K562 (cell line): Measurements from ENCODE around the gene IFT27. TPM values are rescaled to one million over a fixed set of nuclear protein-coding genes. Genes with fewer than 3 reads are reported as not detected.

Experiments used
- ATAC-seq: fragments of 200-7000 bp; cut with Tn5 transposase; 3 replicates; pipeline ENCODE4 v1.9.1; 2020; ENCODE audit warnings: moderate library complexity
- BruUV-seq: library from RNA; stranded (reverse); fragments of 400-500 nt; replicated peaks from 2 replicates; lab custom pipeline; 2021; lab: Mats Ljungman, UMichigan
- CTCF ChIA-PET: fragments of 300-600 bp; formaldehyde crosslinking; extraction: SDS; loops from one replicate; lab custom pipeline; 2021; ENCODE audit warnings: low intra/inter-chr PET ratio; lab: Yijun Ruan, JAX
- POLR2A ChIA-PET: fragments of 300-600, 350-650 bp; sonication (Branson Sonifier 250); formaldehyde crosslinking; extraction: SDS; loops from one replicate; lab custom pipeline; 2021; ENCODE audit warnings: antibody characterized with exemption, inconsistent platforms; lab: Yijun Ruan, JAX
- DNase-seq, 4 experiments: peaks; one replicate each; pipeline versions ENCODE4 v3.0.0 to v3.0.0-alpha.2; 2011 to 2018; ENCODE audit warnings: low spot score in 3 of 4, mixed read lengths in 3 of 4; ENCODE audit errors: extremely low read depth in 1 of 4
- FAIRE-seq: peaks from 2 replicates; lab custom pipeline; 2011; peaks lifted over from hg19 to GRCh38; lab: Jason Lieb, UNC
- H2AFZ ChIP-seq: 2 replicates; pipeline ENCODE4 v1.6.0; 2011; ENCODE audit warnings: low read depth, low read length, control low read depth, inconsistent platforms
- H3K27ac ChIP-seq: fragments of 200-600 bp; 3 replicates; pipeline ENCODE4 v1.8.0; 2011; ENCODE audit warnings: low read depth, mild to moderate bottlenecking, control low read depth, inconsistent platforms, low read length, moderate library complexity, mixed read lengths; ENCODE audit errors: extremely low read depth
- H3K27me3 ChIP-seq, 2 experiments: fragments of 300-600 bp in 1 of 2; 2 replicates in 1 of 2; 3 replicates in 1 of 2; pipeline versions ENCODE4 v1.6.0 to v1.8.0; 2011; ENCODE audit warnings: inconsistent platforms in 2 of 2, low read length in 2 of 2, mild to moderate bottlenecking in 1 of 2, mixed read lengths in 1 of 2, moderate library complexity in 1 of 2; ENCODE audit not compliant: control insufficient read depth in 2 of 2, insufficient read depth in 2 of 2
- H3K36me3 ChIP-seq: fragments of 300-600 bp; 3 replicates; pipeline ENCODE4 v1.8.0; 2011; ENCODE audit warnings: mild to moderate bottlenecking, low read length, inconsistent platforms; ENCODE audit not compliant: control insufficient read depth, insufficient read depth
- H3K4me1 ChIP-seq, 2 experiments: fragments of 200-600 bp in 1 of 2; replicated peaks in 1 of 2; 2 replicates in 1 of 2; 3 replicates in 1 of 2; pipeline versions ENCODE4 v1.5.1 to v1.8.0; 2011; ENCODE audit warnings: inconsistent platforms in 2 of 2, low read length in 2 of 2, mild to moderate bottlenecking in 1 of 2, mixed read lengths in 1 of 2, moderate library complexity in 1 of 2; ENCODE audit not compliant: control insufficient read depth in 2 of 2, insufficient read depth in 2 of 2
- H3K4me2 ChIP-seq: 2 replicates; pipeline ENCODE4 v1.6.1; 2011; ENCODE audit warnings: low read length, control low read depth, inconsistent platforms, mixed read lengths; ENCODE audit not compliant: insufficient read depth
- H3K4me3 ChIP-seq: fragments of 200-600 bp; sonication (generic), shearing (Covaris generic); 2 replicates; pipeline ENCODE4 v1.5.1; 2016; ENCODE audit warnings: control low read depth, inconsistent platforms
- H3K79me2 ChIP-seq: fragments of 200-600 bp; 3 replicates; pipeline ENCODE4 v1.8.0; 2011; ENCODE audit warnings: low read length, inconsistent platforms; ENCODE audit not compliant: control insufficient read depth, insufficient read depth
- H3K9ac ChIP-seq, 2 experiments: 2 replicates each; pipeline versions ENCODE4 v1.6.0 to v1.6.1; 2011; ENCODE audit warnings: low read depth in 2 of 2, low read length in 2 of 2, control low read depth in 1 of 2, inconsistent platforms in 1 of 2, mild to moderate bottlenecking in 1 of 2, mixed read lengths in 1 of 2; ENCODE audit not compliant: insufficient read depth in 1 of 2
- H3K9me1 ChIP-seq: one replicate; pipeline ENCODE4 v1.6.0; 2011; ENCODE audit warnings: inconsistent platforms, mild to moderate bottlenecking, low read length, moderate library complexity; ENCODE audit not compliant: control insufficient read depth, insufficient read depth
- H3K9me3 ChIP-seq: replicated peaks from 2 replicates; pipeline ENCODE4 v1.5.1; 2011; ENCODE audit warnings: low read depth, low read length, inconsistent platforms; ENCODE audit not compliant: control insufficient read depth, insufficient read depth
- H4K20me1 ChIP-seq: replicated peaks from 2 replicates; pipeline ENCODE4 v1.6.1; 2011; ENCODE audit warnings: low read length, inconsistent platforms, mixed read lengths; ENCODE audit not compliant: control insufficient read depth, insufficient read depth
- CBFA2T3 ChIP-seq: fragments of 450-650 bp; IDR thresholded peaks from 2 replicates; pipeline ENCODE4 v1.6.1; 2017
- EGR1 ChIP-seq: fragments of 450-650 bp; conservative IDR thresholded peaks from 2 replicates; pipeline ENCODE4 v1.6.1; 2017; ENCODE audit warnings: mild to moderate bottlenecking
- ELK1 ChIP-seq: sonication (generic); formaldehyde crosslinking; IDR thresholded peaks from 2 replicates; pipeline ENCODE4 v1.8.1; 2022; ENCODE audit warnings: missing genetic modification reagents
- KLF10 ChIP-seq: fragments of 250-450 bp; sonication (Bioruptor Pico); IDR thresholded peaks from 2 replicates; pipeline ENCODE4 v1.6.1; 2021; ENCODE audit warnings: matching md5 sums
- MAFF ChIP-seq: IDR thresholded peaks from 2 replicates; pipeline ENCODE4 v1.6.1; 2012; ENCODE audit warnings: low read length, improper control_type of control experiment
- OTX1 ChIP-seq: fragments of 450-650 bp; formaldehyde crosslinking; IDR thresholded peaks from 2 replicates; pipeline ENCODE4 v1.4.0; 2022; ENCODE audit warnings: mild to moderate bottlenecking
- RBFOX2 ChIP-seq: fragments of 200-400 bp; formaldehyde crosslinking; IDR thresholded peaks from 2 replicates; pipeline ENCODE4 v1.6.1; 2017; ENCODE audit warnings: low read depth, mild to moderate bottlenecking, low read length, moderate library complexity
- RBM14 ChIP-seq: fragments of 200-400 bp; formaldehyde crosslinking; IDR thresholded peaks from 2 replicates; pipeline ENCODE4 v1.6.1; 2018; ENCODE audit warnings: low read depth, mild to moderate bottlenecking, low read length, moderate library complexity, borderline replicate concordance; ENCODE audit not compliant: insufficient read depth
- RERE ChIP-seq: sonication (generic); formaldehyde crosslinking; IDR thresholded peaks from 2 replicates; pipeline ENCODE4 v1.8.0; 2023; ENCODE audit warnings: missing genetic modification reagents, mild to moderate bottlenecking, borderline replicate concordance
- SLC30A9 ChIP-seq: fragments of 250-450 bp; sonication (Bioruptor Pico); IDR thresholded peaks from 2 replicates; pipeline ENCODE4 v1.8.0; 2022; ENCODE audit warnings: mild to moderate bottlenecking, moderate library complexity
- TEAD1 ChIP-seq, 2 experiments: fragments of 450-650 bp in 1 of 2; sonication (generic) in 1 of 2; formaldehyde crosslinking; IDR thresholded peaks; 2 replicates each; pipeline versions ENCODE4 v1.4.0 to v1.8.0; 2020 to 2022; ENCODE audit warnings: mild to moderate bottlenecking in 2 of 2, missing genetic modification reagents in 1 of 2
- THRAP3 ChIP-seq: fragments of 450-650 bp; IDR thresholded peaks from 2 replicates; pipeline ENCODE4 v1.6.1; 2016; ENCODE audit warnings: mild to moderate bottlenecking, inconsistent platforms, borderline replicate concordance
- ZNF76 ChIP-seq: fragments of 250-450 bp; sonication (Bioruptor Pico); IDR thresholded peaks from 2 replicates; pipeline ENCODE4 v1.4.0; 2020; ENCODE audit warnings: mild to moderate bottlenecking, moderate library complexity, borderline replicate concordance
- WGBS: fragments of 100-300 bp; shearing (Covaris generic); methylation state at CpG from one replicate; pipeline ENCODE4 v1.1.6; 2016; ENCODE audit warnings: low coverage, mixed read lengths; ENCODE audit not compliant: insufficient coverage; ENCODE audit errors: missing lambda C conversion rate; 5-methylcytosine and 5-hydroxymethylcytosine counted together
- in situ Hi-C: fragments of 300-500 bp; cut with MboI; formaldehyde crosslinking; loops from 4 replicates; pipeline ENCODE4 v1.15.0; 2018; ENCODE audit warnings: inconsistent platforms, mixed read lengths
- intact Hi-C: fragments of 100-400 bp; cut with micrococcal nuclease; formaldehyde crosslinking; loops from 2 replicates; pipeline ENCODE4 v1.14.2; 2022
- polyA plus RNA-seq, 8 experiments: library from polyadenylated mRNA; depleted of rRNA in 4 of 8; stranded (reverse) in 5 of 8; unstranded in 3 of 8; fragments of >200 nt; fragmentation: Nextera tagmentation in 2 of 8; fragmentation: Illumina TruSeq in 1 of 8; extraction: Ambion mirVana in 2 of 8; extraction: Trizol in 1 of 8; gene quantifications; 2 replicates each; pipeline versions ENCODE4 v1.2.1 to v1.2.3, GENCODE V29; 2011 to 2014; ENCODE audit warnings: inconsistent platforms in 1 of 8, missing spikeins in 1 of 8
- total RNA-seq, 7 experiments: library from RNA; depleted of rRNA in 6 of 7; stranded (reverse); fragments of >200 nt in 6 of 7; fragmentation: Illumina TruSeq in 2 of 7; extraction: Trizol in 2 of 7; gene quantifications; 2 replicates each; pipeline versions ENCODE4 v1.2.1 to v1.2.3, GENCODE V29; 2011 to 2021; ENCODE audit warnings: low replicate concordance in 1 of 7

The IFT27 gene
- total and polyA plus RNA-seq, 9 of the 15 experiments (the other 6 are each of a cell fraction or from before 2014, with no cell fraction given), result 0.01 to 1.4 (median 0.14) TPM; not detected in 1

- FAIRE-seq, result no peak
- TF ChIP-seq CBFA2T3, result no peak
- no peak for TF ChIP-seq ZNF76 (CRISPR knock-in tag)
- TF ChIP-seq RBFOX2, result no peak
- TF ChIP-seq SLC30A9 (CRISPR knock-in tag), result no peak
- no peak for TF ChIP-seq ELK1 (CRISPR knock-in tag)
- no peak for TF ChIP-seq KLF10 (CRISPR knock-in tag)
- no peak for TF ChIP-seq RERE (CRISPR knock-in tag)
- no peak for TF ChIP-seq RBM14
- no peak for TF ChIP-seq EGR1
- no peak for TF ChIP-seq OTX1 (CRISPR knock-in tag)
- TF ChIP-seq TEAD1 (CRISPR knock-in tag; IDR thresholded peaks at IDR 0.05), result no peak
- no peak for TF ChIP-seq MAFF
- TF ChIP-seq THRAP3, result no peak
Observed at GRCh38 chr22:36765943-36766450, 9.9 kb downstream of the IFT27 start.

More at GRCh38 chr22:36765943-36766450, 9.9 kb downstream of the IFT27 start:
- Histone ChIP-seq H3K4me3 (no peak overlapping the region), H2AFZ (no peak overlapping the region), H3K9me3 (no peaks in the 10 kb centered on the region), H3K27ac (no peak overlapping the region), H3K9ac (no peak overlapping the region), H3K27me3 (peaks cover 2 to 87% of the 10 kb centered on the region in 2 experiments; a peak in 4 of 5 replicates), H4K20me1 (no peaks in the 10 kb centered on the region), H3K36me3 (no peaks in the 10 kb centered on the region), H3K4me1 (no peaks in the 10 kb centered on the region), H3K79me2 (no peaks in the 10 kb centered on the region), H3K9me1 (no peaks in the 10 kb centered on the region), H3K4me2 (no peak overlapping the region)
- POLR2A ChIA-PET, result interaction anchor here (0.7 kb wide), 2 partner anchors 24 to 44 kb away, joined by 3 to 4 read pairs; no protein-coding TSS in a partner anchor
- intact Hi-C loops, result no loop called here
- in situ Hi-C loops, result no loop called here
- 3% methylated on average over 11 of the region's 11 CpGs for WGBS
- CTCF ChIA-PET, result no interaction called here
- ATAC-seq, result no peak
- no peak for DNase-seq
- BruUV-seq, result no TSS peak
